K562 (cell line): ENCODE measurements around the gene TRAPPC2B. TPM values are rescaled to one million over a fixed set of nuclear protein-coding genes. Genes with fewer than 3 reads are reported as not detected.

ENCODE experiments used
- BHLHE40 ChIP-seq: IDR thresholded peaks from 2 replicates; pipeline ENCODE4 v1.6.1; 2011; ENCODE audit warnings: low read length, improper control_type of control experiment
- CTBP1 ChIP-seq: fragments of 450-650 bp; IDR thresholded peaks from 2 replicates; pipeline ENCODE4 v1.6.1; 2016; ENCODE audit warnings: borderline replicate concordance
- FOS ChIP-seq: IDR thresholded peaks from 3 replicates; pipeline ENCODE4 v1.6.1; 2011; ENCODE audit not compliant: insufficient read length; ENCODE audit errors: extremely low read depth
- FOXO4 ChIP-seq: fragments of 450-650 bp; formaldehyde crosslinking; IDR thresholded peaks from 2 replicates; pipeline ENCODE4 v1.4.0; 2020; ENCODE audit warnings: mild to moderate bottlenecking, moderate library complexity
- HCFC1 ChIP-seq: IDR thresholded peaks from 2 replicates; pipeline ENCODE4 v1.6.1; 2012; ENCODE audit warnings: low read depth, low read length, improper control_type of control experiment
- HNRNPLL ChIP-seq: fragments of 200-400 bp; formaldehyde crosslinking; IDR thresholded peaks from 2 replicates; pipeline ENCODE4 v1.6.1; 2017; ENCODE audit warnings: low read length, low read depth, mild to moderate bottlenecking; ENCODE audit not compliant: poor library complexity, severe bottlenecking
- LARP7 ChIP-seq: fragments of 450-650 bp; IDR thresholded peaks from 2 replicates; pipeline ENCODE4 v1.6.1; 2016
- NCOA4 ChIP-seq: fragments of 450-650 bp; IDR thresholded peaks from 2 replicates; pipeline ENCODE4 v1.6.1; 2018; ENCODE audit warnings: mild to moderate bottlenecking; ENCODE audit not compliant: partially characterized antibody
- RBFOX2 ChIP-seq: fragments of 200-400 bp; formaldehyde crosslinking; IDR thresholded peaks from 2 replicates; pipeline ENCODE4 v1.6.1; 2017; ENCODE audit warnings: low read depth, mild to moderate bottlenecking, low read length, moderate library complexity
- RBM14 ChIP-seq: fragments of 200-400 bp; formaldehyde crosslinking; IDR thresholded peaks from 2 replicates; pipeline ENCODE4 v1.6.1; 2018; ENCODE audit warnings: low read depth, mild to moderate bottlenecking, low read length, moderate library complexity, borderline replicate concordance; ENCODE audit not compliant: insufficient read depth
- SIRT6 ChIP-seq: IDR thresholded peaks from one replicate; pipeline ENCODE4 v1.6.1; 2012; ENCODE audit warnings: low read depth, mild to moderate bottlenecking, control low read depth, inconsistent platforms, low read length, moderate library complexity
- TCFL5 ChIP-seq: fragments of 250-450 bp; sonication (Bioruptor Pico); conservative IDR thresholded peaks from 2 replicates; pipeline ENCODE4 v1.6.1; 2021; ENCODE audit warnings: mild to moderate bottlenecking, moderate library complexity, matching md5 sums
- THRB ChIP-seq: fragments of 450-650 bp; formaldehyde crosslinking; conservative IDR thresholded peaks from 2 replicates; pipeline ENCODE4 v1.4.0; 2022; ENCODE audit warnings: mild to moderate bottlenecking, missing genetic modification characterization
- ZKSCAN3 ChIP-seq: fragments of 250-450 bp; sonication (Bioruptor Pico); IDR thresholded peaks from 2 replicates; pipeline ENCODE4 v1.4.0; 2020
- ZNF143 ChIP-seq: sonication (generic); formaldehyde crosslinking; IDR thresholded peaks from 2 replicates; pipeline ENCODE4 v1.9.0; 2022; ENCODE audit warnings: mild to moderate bottlenecking, missing genetic modification reagents
- ZNF253 ChIP-seq: fragments of 250-450 bp; sonication (Bioruptor Pico); conservative IDR thresholded peaks from 2 replicates; pipeline ENCODE4 v1.6.1; 2021; ENCODE audit warnings: mild to moderate bottlenecking
- ZNF316 ChIP-seq: fragments of 450-650 bp; IDR thresholded peaks from 2 replicates; pipeline ENCODE4 v1.6.1; 2016
- ZNF655 ChIP-seq: fragments of 250-450 bp; sonication (Bioruptor Pico); IDR thresholded peaks from 2 replicates; pipeline ENCODE4 v1.5.0; 2021
- ZNF668 ChIP-seq: fragments of 250-450 bp; sonication (Bioruptor Pico); IDR thresholded peaks from 2 replicates; pipeline ENCODE4 v1.8.0; 2022; ENCODE audit warnings: mild to moderate bottlenecking, inconsistent platforms
- polyA plus RNA-seq, 8 experiments: library from polyadenylated mRNA; depleted of rRNA in 4 of 8; stranded (reverse) in 5 of 8; unstranded in 3 of 8; fragments of >200 nt; fragmentation: Nextera tagmentation in 2 of 8; fragmentation: Illumina TruSeq in 1 of 8; extraction: Ambion mirVana in 2 of 8; extraction: Trizol in 1 of 8; gene quantifications; 2 replicates each; pipeline versions ENCODE4 v1.2.1 to v1.2.3, GENCODE V29; 2011 to 2014; ENCODE audit warnings: inconsistent platforms in 1 of 8, missing spikeins in 1 of 8
- total RNA-seq, 7 experiments: library from RNA; depleted of rRNA in 6 of 7; stranded (reverse); fragments of >200 nt in 6 of 7; fragmentation: Illumina TruSeq in 2 of 7; extraction: Trizol in 2 of 7; gene quantifications; 2 replicates each; pipeline versions ENCODE4 v1.2.1 to v1.2.3, GENCODE V29; 2011 to 2021; ENCODE audit warnings: low replicate concordance in 1 of 7
- TF ChIP-seq, protein P1 (sequence below): sonication (generic); formaldehyde crosslinking; IDR thresholded peaks from 2 replicates; pipeline ENCODE4 v1.8.1; 2023; ENCODE audit warnings: mild to moderate bottlenecking, missing genetic modification reagents
- TF ChIP-seq, protein P2 (sequence below): fragments of 200-800 bp; sonication (Bioruptor generic); IDR thresholded peaks from 2 replicates; pipeline ENCODE4 v1.6.1; 2017; ENCODE audit warnings: missing genetic modification characterization, missing compliant biosample characterization

Gene TRAPPC2B
- total and polyA plus RNA-seq, 9 of the 15 experiments (the other 6 are each of a cell fraction or from before 2014, with no cell fraction given): 2.2 to 20.4 (median 4.6) TPM

DNA sequence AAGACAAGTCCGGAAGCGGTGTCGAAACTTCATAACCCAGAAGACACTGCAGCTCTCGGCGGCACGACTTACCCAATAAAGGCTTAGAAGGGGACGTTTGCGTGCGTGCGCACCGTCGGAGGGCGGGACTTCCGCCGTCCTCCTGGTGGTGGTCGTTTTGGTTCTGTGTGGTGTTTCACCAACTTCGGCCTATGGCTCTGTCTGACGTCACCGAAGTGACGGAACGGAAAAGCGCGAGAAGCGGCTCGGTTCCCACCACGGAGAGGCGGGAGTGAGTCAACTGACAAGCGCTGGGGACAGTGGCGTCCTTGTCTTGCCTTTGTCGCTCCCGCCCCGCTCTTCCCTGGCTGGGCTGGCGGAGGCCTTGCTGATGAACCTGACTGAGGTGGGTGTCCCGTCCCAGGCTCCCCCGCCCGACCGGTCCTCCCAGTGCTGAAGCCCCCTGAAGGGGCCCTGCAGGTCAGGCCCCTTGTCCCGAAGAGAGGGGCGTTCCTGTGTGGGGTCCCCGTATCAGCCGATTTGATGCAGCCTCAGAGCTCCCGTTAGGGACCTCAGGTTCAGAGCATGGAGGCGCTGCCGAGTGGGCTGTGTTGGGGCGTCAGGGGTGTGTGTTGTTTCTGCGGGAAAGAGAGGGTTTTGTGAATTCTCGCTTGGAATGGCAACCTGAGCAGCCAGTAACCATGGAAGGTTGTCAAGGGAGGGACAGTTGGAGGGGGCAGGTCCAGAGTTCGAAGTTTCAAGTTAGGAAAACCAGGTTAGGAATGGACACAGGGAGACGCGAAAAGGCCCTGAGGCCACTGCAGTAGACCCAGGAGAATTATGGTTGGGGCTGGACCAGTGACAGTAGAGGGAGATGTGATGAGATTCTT lies 26.6 kb downstream of the TRAPPC2B start, which contains the start of gene ZNF548 (continued):
- TF ChIP-seq, protein P1, sequence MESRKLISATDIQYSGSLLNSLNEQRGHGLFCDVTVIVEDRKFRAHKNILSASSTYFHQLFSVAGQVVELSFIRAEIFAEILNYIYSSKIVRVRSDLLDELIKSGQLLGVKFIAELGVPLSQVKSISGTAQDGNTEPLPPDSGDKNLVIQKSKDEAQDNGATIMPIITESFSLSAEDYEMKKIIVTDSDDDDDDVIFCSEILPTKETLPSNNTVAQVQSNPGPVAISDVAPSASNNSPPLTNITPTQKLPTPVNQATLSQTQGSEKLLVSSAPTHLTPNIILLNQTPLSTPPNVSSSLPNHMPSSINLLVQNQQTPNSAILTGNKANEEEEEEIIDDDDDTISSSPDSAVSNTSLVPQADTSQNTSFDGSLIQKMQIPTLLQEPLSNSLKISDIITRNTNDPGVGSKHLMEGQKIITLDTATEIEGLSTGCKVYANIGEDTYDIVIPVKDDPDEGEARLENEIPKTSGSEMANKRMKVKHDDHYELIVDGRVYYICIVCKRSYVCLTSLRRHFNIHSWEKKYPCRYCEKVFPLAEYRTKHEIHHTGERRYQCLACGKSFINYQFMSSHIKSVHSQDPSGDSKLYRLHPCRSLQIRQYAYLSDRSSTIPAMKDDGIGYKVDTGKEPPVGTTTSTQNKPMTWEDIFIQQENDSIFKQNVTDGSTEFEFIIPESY (CRISPR knock-in tag): peak; percentile 19; the same call in 1 of the 2 replicates
- TF ChIP-seq HNRNPLL (peak; percentile 61), FOXO4 (CRISPR knock-in tag) (no peak), TCFL5 (CRISPR knock-in tag) (no peak), THRB (CRISPR knock-in tag) (no peak), ZKSCAN3 (no peak), BHLHE40 (peak; percentile 52), LARP7 (no peak), FOS (peak; percentile 24), RBM14 (no peak), ZNF316 (no peak), NCOA4 (no peak), ZNF253 (no peak), ZNF655 (CRISPR knock-in tag) (no peak), ZNF668 (CRISPR knock-in tag) (no peak), SIRT6 (no peak), ZNF143 (CRISPR knock-in tag) (peak; percentile 83), CTBP1 (no peak), HCFC1 (peak; percentile 89), RBFOX2 (peak; percentile 84)
- TF ChIP-seq, protein P2, sequence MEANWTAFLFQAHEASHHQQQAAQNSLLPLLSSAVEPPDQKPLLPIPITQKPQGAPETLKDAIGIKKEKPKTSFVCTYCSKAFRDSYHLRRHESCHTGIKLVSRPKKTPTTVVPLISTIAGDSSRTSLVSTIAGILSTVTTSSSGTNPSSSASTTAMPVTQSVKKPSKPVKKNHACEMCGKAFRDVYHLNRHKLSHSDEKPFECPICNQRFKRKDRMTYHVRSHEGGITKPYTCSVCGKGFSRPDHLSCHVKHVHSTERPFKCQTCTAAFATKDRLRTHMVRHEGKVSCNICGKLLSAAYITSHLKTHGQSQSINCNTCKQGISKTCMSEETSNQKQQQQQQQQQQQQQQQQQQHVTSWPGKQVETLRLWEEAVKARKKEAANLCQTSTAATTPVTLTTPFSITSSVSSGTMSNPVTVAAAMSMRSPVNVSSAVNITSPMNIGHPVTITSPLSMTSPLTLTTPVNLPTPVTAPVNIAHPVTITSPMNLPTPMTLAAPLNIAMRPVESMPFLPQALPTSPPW (CRISPR knock-in tag): peak; percentile 60
